Fibroblast of skin of right biceps (primary cell): ENCODE data around the gene ZSCAN18.
A peak's percentile ranks its signal among the peaks of the same experiment; 100 is the strongest.

Source experiments
- DNase-seq: peaks from one replicate; pipeline ENCODE4 v3.0.0-alpha.2; 2013

Gene ZSCAN18

DNA sequence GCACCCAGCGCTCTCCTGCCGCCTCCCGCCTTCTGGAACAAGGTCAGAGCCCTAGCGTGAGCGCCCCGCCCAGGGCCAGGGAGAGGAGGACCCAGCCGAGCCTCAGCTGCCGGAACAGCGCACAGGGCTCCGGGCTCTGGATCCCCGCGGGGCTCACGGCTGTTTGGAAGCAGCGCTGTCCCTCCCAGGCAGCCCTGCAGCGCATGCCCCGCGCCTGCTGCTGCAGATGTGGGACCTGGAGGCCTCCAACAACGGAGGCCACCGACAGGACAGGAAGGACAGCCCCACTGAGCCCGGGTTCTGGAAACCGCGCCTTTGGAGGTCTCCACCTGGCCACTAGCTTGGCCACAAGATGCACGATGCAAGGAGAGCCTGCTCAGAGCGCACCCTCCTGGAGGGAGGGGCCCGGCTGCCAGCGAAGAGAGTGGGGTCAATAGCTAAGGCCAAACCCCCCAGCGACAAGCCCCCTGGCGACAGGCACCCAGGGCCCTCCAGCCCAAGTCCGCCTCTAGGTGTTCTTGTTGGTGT, 12.6 kb downstream of the ZSCAN18 start:
- DNase-seq = no peak

DNA sequence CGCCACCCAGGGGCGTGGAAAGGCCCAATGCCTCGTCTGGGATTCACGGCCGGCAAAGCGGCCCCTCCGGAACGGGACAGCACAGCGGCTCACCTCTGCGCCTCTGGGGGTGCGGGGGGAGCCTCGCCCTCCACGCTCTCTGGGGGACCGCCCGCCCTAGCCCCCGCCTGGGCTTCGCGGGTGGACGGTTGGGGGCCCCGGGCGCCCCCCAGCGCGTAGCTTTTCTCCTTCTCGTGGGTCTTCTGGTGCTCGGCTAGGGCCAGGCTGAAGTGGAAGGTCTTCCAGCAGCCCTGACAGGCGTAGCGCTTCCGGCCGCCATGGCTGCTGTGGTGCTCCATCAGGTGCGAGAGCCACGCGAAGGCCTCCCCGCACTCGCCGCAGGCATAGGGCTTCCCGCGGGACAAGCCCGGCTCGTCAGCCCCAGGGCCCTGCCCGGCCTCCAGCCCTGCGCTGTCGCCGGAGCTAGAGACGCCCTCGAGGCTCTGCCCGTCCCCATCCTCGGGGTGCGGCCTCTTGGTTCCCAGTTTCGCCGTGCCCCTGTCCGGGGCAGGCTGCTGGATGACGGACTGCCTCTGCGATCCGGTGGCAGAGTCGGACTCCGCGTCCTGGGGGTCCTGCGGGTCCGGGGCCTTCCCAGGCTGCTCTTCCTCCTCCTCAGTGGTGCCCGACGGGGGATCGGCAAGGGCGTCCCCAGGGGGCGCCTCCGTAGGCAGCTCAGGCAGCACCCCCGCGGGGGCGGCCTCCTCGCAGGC, 13.3 kb downstream of the ZSCAN18 start:
- no peak for DNase-seq

DNA sequence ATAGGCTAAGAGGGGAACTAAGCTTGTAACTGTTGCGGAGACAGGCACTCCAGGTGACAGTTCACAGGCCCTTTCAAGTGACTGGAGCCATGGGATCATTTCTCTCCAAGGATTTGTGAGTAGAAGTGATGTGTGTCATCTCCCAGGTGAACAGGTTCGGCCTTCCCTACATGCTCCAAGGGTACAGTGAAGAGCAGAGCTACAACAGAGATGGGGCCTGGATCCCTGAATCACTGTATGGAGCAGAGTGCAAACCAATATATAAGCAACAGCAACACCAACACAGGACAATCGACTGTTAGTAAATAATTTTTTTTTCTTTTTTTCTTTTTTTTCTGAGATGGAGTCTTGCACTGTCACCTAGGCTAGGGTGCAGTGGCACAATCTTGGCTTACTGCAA, 15.0 kb downstream of the ZSCAN18 start:
- no peak for DNase-seq

DNA sequence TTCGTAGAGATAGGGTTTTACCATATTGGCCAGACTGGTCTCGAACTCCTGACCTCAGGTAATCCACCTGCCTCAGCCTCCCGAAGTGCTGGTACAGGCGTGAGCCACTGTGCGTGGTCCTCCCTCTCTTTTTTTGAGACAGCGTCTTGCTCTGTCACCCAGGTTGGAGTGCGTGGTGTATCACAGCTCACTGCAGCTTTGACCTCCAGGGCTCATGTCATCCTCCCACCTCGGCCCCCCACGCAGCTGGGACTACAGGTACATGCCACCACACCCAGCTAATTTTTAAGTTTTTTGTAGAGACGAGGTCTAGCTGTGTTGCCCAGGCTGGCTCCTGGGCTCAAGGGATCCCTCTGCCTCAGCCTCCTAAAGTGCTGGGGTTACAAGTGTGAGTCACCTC, 18.2 kb downstream of the ZSCAN18 start:
- DNase-seq = no peak

- DNase-seq = peak; percentile 4
Measured at GRCh38 chr19:58067240-58067912, 30.7 kb downstream of the ZSCAN18 start.

DNA sequence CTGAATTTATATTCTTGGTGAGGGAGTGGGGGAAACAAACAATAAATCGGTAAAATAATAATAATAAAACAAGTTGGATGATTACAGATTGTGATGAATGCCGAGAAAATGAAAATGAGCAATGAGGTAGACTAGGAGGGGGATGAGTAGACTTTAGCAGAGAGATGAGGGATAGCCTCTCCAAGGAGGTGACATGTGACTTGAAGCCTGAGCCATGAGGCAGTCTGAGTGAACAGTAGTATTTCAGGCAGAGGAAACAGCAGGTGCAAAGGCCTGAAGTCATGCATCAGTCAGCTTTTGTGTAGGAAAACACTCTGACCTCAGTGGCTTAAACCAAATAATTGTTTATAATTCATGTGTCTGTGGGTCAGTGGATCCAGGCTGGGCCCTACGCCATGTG, 34.3 kb downstream of the ZSCAN18 start:
- DNase-seq = no peak

DNA sequence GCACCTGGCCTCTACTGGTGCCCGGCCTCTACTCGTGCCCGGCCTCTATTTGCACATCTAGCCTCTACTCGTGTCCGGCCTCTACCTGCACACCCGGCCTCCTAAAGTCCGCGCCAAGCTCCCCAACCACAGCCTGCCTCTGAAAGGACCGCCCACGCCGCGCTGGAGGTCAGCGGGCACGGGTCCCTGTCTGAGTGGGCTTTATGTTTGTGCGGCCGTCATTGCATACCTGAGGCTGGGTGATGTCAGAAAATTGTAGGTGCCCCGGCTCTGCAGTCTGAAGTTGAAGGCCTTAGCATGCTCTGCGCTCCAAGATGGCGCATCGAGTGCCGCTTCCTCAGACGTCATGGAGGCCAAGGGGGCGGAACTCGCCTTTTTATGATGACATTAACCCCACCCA, 37.8 kb downstream of the ZSCAN18 start:
- no peak for DNase-seq

GRCh38 chr19:58059671-58060078, 38.4 kb downstream of the ZSCAN18 start:
- peak; percentile 2 for DNase-seq

GRCh38 chr19:58059003-58059670, 38.9 kb downstream of the ZSCAN18 start, which contains the start of gene ZNF135:
TSS of gene ZNF135 (plus strand) at chr19:58059282. CDS start at chr19:58060003, 721 bp downstream.
- DNase-seq = peak; percentile 87

DNA sequence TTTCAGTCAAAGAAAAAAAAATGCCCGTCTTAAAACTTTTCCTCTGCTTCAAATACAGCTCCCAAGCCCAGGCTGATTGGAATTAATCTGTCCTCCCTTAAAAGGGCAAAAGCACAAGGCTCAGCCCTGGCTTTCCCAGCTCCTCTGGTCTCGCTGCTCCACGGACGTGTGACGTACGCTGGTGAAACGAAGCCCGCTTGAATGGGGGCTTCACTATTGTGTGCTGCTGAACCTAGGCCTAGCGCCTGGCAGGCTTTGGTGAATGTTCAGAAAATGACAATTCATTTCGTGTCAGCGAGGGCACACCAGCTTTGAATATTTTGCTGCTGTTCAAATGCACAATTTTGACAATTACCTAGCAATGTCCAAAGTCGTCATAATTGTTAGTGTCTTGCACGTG, 39.6 kb downstream of the ZSCAN18 start:
- DNase-seq = no peak

DNA sequence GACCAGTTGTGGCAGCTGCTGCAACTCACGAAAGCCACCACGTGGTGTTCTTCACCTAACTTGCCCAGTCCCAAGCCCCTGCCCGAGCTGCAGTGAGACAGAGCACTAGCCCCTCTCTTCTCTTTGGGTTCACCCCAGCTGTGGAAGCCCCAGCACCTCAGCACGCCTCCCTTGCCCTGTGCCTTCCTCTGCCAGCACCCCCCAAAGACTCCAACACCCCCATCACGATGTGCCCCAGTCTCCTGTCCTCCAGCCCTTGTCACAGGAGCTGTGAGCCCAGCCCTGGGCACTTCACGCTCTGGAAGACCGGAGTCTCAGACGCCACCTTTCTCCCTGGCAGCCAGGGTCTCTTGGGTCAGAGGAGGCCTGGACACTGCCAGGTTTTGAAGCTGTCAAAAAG, 41.2 kb downstream of the ZSCAN18 start:
- no peak for DNase-seq

- no peak for DNase-seq
Measured at GRCh38 chr19:58056261-58056660, 41.8 kb downstream of the ZSCAN18 start.

- peak; percentile 6 for DNase-seq
Measured at GRCh38 chr19:58054901-58055874, 42.8 kb downstream of the ZSCAN18 start.

- no peak for DNase-seq
Measured at GRCh38 chr19:58053480-58054156, 44.4 kb downstream of the ZSCAN18 start.

DNA sequence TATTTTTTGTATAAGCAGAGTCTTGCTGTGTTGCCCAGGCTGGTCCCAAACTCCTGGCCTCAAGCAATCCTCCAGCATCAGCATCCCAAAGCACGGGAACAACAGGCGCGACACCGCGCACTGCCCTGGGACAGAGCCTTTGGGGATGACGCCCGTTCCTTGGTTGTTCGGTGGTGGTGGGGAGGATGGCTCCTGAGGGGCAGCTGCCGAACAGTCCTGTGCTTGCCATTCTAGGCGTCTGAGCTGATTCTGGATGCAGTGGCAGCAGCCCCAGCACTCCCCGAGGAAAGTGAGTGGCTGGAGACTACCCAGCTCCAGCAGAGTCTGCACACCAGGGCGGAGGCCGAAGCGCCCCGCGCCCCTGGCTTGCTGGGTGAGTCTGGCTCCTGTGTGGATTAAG, 45.8 kb downstream of the ZSCAN18 start:
- no peak for DNase-seq

DNA sequence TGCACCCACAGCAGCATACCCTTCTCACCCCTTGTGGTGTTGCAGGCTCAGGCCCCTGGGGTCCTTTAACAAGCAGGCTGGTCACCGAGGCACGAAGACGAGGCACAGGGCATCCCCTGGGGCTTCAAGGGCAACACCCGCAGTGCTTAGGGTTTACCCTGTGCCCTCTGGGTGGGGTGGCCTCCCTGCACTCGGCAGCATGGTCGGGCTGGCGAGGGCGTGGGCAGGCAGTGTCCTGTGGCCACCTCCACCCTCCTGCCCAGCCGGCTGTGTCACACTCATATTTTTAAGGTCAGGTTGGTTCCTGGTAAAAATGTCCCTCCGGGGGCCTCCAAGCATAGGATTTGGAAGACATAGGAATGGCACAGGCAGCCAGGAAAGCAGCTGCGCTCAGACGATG, 50.4 kb downstream of the ZSCAN18 start:
- DNase-seq = no peak

DNA sequence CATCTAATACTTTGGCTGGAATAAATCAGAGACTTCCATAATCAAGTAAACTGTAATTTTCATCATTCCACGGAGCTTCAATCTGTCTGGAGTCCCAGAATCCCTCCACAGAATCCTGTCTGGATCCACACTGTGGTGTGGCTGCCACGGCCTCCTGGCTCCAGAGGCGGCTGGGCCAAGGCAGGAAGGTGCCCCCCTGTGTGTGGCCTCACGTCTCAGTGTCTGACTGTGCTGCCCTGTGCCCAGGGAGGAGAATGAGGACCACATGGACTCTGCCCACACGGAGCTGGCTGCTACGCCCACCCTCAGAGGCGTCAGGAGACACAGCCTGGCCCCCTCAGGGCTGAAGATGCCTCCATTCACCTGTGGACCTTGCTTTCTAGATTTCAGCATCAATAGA, 51.2 kb downstream of the ZSCAN18 start:
- DNase-seq = no peak

DNA sequence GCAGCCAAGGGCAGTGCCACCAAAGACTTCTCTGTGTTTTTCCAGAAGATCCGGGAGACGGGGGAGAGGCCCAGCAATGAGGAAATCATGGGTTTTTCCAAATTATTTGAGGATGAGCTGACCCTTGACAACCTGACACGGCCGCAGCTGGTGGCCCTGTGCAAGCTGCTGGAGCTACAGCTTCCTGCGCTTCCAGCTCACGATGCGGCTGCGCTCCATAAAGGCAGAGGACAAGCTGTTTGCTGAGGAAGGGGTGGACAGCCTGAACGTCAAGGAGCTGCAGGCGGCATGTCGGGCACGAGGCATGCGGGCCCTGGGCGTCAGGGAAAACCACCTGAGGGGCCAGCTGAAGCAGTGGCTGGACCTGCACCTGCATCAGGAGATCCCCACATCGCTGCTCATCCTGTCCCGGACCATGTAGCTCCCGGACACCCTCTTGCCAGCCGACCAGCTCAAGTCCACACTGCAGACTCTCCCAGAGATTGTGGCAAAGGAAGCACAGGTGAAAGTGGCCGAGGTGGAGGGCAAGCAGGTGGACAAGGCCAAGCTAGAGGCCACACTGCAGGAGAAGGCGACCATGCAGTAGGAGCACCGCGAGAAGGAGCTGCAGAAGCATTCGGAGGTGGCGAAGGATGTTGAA, 52.5 kb downstream of the ZSCAN18 start:
- no peak for DNase-seq

DNA sequence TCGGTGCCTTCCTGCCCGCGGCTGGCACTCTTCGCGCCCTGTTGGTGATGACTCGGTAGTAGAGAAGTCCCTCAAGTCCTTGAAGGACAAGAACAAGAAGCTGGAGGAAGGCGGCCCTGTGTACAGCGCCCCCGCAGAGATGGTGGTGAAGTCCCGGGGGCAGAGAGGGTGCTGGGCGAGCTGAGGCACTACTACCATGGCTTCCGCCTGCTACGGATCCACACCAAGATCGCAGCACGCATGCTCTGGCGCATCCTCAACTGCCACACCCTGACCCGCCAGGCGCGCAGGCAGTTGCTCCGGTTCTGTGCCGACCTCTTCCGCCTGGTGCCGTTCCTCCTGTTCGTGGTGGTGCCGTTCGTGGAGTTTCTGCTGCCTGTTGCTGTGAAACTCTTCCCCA, 53.1 kb downstream of the ZSCAN18 start:
- DNase-seq = no peak

GRCh38 chr19:58044391-58044790, 53.6 kb downstream of the ZSCAN18 start:
- no peak for DNase-seq
